Measurements from ENCODE around the gene RPP30. TPM values are rescaled to one million over a fixed set of nuclear protein-coding genes. Genes with fewer than 3 reads are reported as not detected.

The RPP30 gene
- total and polyA plus RNA-seq, 2 of the 13 experiments (the other 11 are each of a cell fraction or from before 2014, with no cell fraction given), result 27.1 to 65.0 TPM

DNA sequence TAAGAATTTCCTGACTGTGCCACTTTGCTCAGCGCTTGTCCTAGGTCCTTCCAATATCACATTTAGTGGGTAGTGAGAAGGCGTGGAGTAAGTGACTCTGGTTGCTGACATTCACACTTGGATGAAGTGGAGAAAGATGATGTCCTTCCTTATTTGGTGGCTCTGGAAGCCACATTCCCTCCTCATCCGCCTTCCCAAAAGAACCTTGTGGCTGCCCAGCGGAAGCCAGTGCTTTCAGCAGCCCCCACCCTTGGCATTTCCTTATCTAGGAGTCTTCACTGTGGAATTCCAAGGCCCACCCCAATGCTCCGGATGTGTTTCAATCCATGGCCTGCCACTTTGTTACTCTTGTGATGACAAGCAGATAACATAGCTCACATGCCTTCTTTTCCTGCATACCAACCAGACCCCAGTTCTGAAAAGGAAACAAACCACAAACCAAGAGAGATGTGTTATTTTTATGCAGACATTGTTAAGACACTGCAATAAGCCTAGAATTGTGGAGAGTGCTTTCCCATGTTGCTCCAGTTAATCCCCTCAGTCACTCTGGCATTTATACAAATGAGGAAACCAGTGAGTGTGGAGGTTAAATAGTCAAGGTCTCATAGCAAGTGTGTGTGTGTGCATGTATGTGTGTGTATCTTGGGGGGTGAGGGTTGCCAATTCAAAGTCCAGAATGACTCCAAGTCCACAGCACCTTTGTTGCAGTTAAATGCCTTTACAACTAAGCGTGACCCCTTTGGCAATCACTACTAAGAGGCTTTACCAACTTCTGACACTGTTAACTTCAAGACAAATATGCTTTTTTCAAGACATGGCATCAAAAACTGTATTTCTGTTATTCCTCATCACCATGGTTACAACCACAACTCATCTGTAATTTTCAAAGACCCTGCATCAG, 59.4 kb downstream of the RPP30 start (continued):
- TF ChIP-seq ZNF460 (CRISPR knock-in tag; IDR thresholded peaks at IDR 0.05; ENCODE audit: borderline replicate concordance) (no peak), NFKBIZ (CRISPR knock-in tag; IDR thresholded peaks at IDR 0.05) (no peak; the same call in 1 of the 2 replicates), NR2F1 (CRISPR knock-in tag; IDR thresholded peaks at IDR 0.05) (peak; percentile 85 to 89), FOXO1 (CRISPR knock-in tag; IDR thresholded peaks at IDR 0.05) (peak; percentile 82), MTA3 (CRISPR knock-in tag; IDR thresholded peaks at IDR 0.05) (no peak), ZNF7 (CRISPR knock-in tag; IDR thresholded peaks at IDR 0.05) (no peak; the same call in 1 of the 2 replicates), GTF3A (CRISPR knock-in tag; conservative IDR thresholded peaks at IDR 0.05) (no peak), ATF7 (IDR thresholded peaks at IDR 0.05) (no peak), ATF7 (CRISPR knock-in tag; IDR thresholded peaks at IDR 0.05) (peak; percentile 66; the same call in 1 of the 2 replicates), JUN (CRISPR knock-in tag; IDR thresholded peaks at IDR 0.05) (peak; percentile 54; the same call in 1 of the 2 replicates), AKAP8 (CRISPR knock-in tag; IDR thresholded peaks at IDR 0.05) (no peak)
- TF ChIP-seq, protein P1, sequence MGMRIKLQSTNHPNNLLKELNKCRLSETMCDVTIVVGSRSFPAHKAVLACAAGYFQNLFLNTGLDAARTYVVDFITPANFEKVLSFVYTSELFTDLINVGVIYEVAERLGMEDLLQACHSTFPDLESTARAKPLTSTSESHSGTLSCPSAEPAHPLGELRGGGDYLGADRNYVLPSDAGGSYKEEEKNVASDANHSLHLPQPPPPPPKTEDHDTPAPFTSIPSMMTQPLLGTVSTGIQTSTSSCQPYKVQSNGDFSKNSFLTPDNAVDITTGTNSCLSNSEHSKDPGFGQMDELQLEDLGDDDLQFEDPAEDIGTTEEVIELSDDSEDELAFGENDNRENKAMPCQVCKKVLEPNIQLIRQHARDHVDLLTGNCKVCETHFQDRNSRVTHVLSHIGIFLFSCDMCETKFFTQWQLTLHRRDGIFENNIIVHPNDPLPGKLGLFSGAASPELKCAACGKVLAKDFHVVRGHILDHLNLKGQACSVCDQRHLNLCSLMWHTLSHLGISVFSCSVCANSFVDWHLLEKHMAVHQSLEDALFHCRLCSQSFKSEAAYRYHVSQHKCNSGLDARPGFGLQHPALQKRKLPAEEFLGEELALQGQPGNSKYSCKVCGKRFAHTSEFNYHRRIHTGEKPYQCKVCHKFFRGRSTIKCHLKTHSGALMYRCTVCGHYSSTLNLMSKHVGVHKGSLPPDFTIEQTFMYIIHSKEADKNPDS (CRISPR knock-in tag; IDR thresholded peaks at IDR 0.05), result 0 out of 2 replicates have a peak, but pooled peaks have one; percentile 36
- TF ChIP-seq, protein P2, sequence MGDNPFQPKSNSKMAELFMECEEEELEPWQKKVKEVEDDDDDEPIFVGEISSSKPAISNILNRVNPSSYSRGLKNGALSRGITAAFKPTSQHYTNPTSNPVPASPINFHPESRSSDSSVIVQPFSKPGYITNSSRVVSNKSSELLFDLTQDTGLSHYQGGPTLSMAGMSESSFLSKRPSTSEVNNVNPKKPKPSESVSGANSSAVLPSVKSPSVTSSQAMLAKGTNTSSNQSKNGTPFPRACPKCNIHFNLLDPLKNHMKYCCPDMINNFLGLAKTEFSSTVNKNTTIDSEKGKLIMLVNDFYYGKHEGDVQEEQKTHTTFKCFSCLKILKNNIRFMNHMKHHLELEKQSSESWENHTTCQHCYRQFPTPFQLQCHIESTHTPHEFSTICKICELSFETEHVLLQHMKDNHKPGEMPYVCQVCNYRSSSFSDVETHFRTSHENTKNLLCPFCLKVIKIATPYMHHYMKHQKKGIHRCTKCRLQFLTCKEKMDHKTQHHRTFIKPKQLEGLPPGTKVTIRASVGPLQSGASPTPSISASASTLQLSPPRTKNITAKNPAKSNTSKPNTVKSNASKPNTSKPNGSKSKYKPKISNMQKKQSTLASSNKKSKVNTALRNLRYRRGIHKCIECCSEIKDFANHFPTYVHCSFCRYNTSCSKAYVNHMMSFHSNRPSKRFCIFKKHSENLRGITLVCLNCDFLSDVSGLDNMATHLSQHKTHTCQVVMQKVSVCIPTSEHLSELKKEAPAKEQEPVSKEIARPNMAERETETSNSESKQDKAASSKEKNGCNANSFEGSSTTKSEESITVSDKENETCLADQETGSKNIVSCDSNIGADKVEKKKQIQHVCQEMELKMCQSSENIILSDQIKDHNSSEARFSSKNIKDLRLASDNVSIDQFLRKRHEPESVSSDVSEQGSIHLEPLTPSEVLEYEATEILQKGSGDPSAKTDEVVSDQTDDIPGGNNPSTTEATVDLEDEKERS (CRISPR knock-in tag; IDR thresholded peaks at IDR 0.05), result peak; percentile 67; the same call in 1 of the 2 replicates
- TF ChIP-seq, protein P3, sequence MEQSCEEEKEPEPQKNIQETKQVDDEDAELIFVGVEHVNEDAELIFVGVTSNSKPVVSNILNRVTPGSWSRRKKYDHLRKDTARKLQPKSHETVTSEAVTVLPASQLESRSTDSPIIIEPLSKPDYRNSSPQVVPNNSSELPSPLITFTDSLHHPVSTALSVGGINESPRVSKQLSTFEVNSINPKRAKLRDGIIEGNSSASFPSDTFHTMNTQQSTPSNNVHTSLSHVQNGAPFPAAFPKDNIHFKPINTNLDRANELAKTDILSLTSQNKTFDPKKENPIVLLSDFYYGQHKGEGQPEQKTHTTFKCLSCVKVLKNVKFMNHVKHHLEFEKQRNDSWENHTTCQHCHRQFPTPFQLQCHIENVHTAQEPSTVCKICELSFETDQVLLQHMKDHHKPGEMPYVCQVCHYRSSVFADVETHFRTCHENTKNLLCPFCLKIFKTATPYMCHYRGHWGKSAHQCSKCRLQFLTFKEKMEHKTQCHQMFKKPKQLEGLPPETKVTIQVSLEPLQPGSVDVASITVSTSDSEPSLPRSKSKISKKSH (CRISPR knock-in tag; IDR thresholded peaks at IDR 0.05; ENCODE audit: borderline replicate concordance), result no peak
- TF ChIP-seq, protein P4, sequence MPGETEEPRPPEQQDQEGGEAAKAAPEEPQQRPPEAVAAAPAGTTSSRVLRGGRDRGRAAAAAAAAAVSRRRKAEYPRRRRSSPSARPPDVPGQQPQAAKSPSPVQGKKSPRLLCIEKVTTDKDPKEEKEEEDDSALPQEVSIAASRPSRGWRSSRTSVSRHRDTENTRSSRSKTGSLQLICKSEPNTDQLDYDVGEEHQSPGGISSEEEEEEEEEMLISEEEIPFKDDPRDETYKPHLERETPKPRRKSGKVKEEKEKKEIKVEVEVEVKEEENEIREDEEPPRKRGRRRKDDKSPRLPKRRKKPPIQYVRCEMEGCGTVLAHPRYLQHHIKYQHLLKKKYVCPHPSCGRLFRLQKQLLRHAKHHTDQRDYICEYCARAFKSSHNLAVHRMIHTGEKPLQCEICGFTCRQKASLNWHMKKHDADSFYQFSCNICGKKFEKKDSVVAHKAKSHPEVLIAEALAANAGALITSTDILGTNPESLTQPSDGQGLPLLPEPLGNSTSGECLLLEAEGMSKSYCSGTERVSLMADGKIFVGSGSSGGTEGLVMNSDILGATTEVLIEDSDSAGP (CRISPR knock-in tag; IDR thresholded peaks at IDR 0.05; ENCODE audit: borderline replicate concordance), result no peak
- TF ChIP-seq, protein P5, sequence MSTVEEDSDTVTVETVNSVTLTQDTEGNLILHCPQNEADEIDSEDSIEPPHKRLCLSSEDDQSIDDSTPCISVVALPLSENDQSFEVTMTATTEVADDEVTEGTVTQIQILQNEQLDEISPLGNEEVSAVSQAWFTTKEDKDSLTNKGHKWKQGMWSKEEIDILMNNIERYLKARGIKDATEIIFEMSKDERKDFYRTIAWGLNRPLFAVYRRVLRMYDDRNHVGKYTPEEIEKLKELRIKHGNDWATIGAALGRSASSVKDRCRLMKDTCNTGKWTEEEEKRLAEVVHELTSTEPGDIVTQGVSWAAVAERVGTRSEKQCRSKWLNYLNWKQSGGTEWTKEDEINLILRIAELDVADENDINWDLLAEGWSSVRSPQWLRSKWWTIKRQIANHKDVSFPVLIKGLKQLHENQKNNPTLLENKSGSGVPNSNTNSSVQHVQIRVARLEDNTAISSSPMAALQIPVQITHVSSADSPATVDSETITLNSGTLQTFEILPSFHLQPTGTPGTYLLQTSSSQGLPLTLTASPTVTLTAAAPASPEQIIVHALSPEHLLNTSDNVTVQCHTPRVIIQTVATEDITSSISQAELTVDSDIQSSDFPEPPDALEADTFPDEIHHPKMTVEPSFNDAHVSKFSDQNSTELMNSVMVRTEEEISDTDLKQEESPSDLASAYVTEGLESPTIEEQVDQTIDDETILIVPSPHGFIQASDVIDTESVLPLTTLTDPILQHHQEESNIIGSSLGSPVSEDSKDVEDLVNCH (CRISPR knock-in tag; IDR thresholded peaks at IDR 0.05), result no peak

All from HepG2 (cell line).